ENCODE data around the gene TMEM37.

GRCh38 chr2:119486196-119486827 lies 54.7 kb downstream of the TMEM37 start:
- TF ChIP-seq CTCF (IDR thresholded peaks at IDR 0.05) (no peak), ATF1 (CRISPR knock-in tag; IDR thresholded peaks at IDR 0.05) (no peak), NFYB (CRISPR knock-in tag; conservative IDR thresholded peaks at IDR 0.05; ENCODE audit: low read depth) (no peak), RELA (CRISPR knock-in tag; IDR thresholded peaks at IDR 0.05; ENCODE audit: borderline replicate concordance) (no peak), ZNF138 (CRISPR knock-in tag; conservative IDR thresholded peaks at IDR 0.05) (no peak), HMGXB4 (CRISPR knock-in tag; IDR thresholded peaks at IDR 0.05) (no peak), ATF6 (CRISPR knock-in tag; IDR thresholded peaks at IDR 0.05) (no peak), USF2 (CRISPR knock-in tag; IDR thresholded peaks at IDR 0.05) (no peak), USF1 (CRISPR knock-in tag; IDR thresholded peaks at IDR 0.05) (no peak), ZNF263 (CRISPR knock-in tag; IDR thresholded peaks at IDR 0.05; ENCODE audit: low read depth) (no peak)

Measured in WTC11 (cell line).